H9 (cell line): ENCODE measurements around the gene DIP2C. TPM values are rescaled to one million over a fixed set of nuclear protein-coding genes. Genes with fewer than 3 reads are reported as not detected.

ENCODE experiments used
- DNase-seq: peaks from one replicate; pipeline ENCODE4 v3.0.0-alpha.2; 2017
- H2AFZ ChIP-seq: one replicate; pipeline ENCODE4 v1.6.1; 2013; ENCODE audit warnings: mild to moderate bottlenecking, low read length, control low read depth, moderate library complexity
- H2AK5ac ChIP-seq: 2 replicates; pipeline ENCODE4 v1.6.1; 2013; ENCODE audit warnings: low read length, control low read depth, mixed read lengths; ENCODE audit not compliant: insufficient read length
- H2BK120ac ChIP-seq: one replicate; pipeline ENCODE4 v1.6.1; 2013; ENCODE audit warnings: low read depth, mild to moderate bottlenecking, low read length, control low read depth, inconsistent platforms; ENCODE audit not compliant: poor library complexity, severe bottlenecking
- H2BK12ac ChIP-seq: 2 replicates; pipeline ENCODE4 v1.6.1; 2013; ENCODE audit warnings: low read length, control low read depth, mixed read lengths, low read depth; ENCODE audit not compliant: insufficient read length
- H2BK15ac ChIP-seq: 2 replicates; pipeline ENCODE4 v1.6.1; 2013; ENCODE audit warnings: low read depth, low read length, control low read depth
- H2BK20ac ChIP-seq: one replicate; pipeline ENCODE4 v1.6.1; 2013; ENCODE audit warnings: low read depth, mild to moderate bottlenecking, low read length, control low read depth, inconsistent platforms; ENCODE audit not compliant: poor library complexity, severe bottlenecking
- H2BK5ac ChIP-seq: 2 replicates; pipeline ENCODE4 v1.6.1; 2013; ENCODE audit warnings: low read length, control low read depth, mixed read lengths; ENCODE audit not compliant: insufficient read length
- H3K14ac ChIP-seq: 2 replicates; pipeline ENCODE4 v1.6.1; 2013; ENCODE audit warnings: low read length, control low read depth; ENCODE audit not compliant: insufficient read depth
- H3K18ac ChIP-seq: 2 replicates; pipeline ENCODE4 v1.6.1; 2013; ENCODE audit warnings: low read depth, mild to moderate bottlenecking, mixed read lengths, low read length, control low read depth; ENCODE audit not compliant: insufficient read length
- H3K23ac ChIP-seq: 2 replicates; pipeline ENCODE4 v1.6.1; 2013; ENCODE audit warnings: low read length, control low read depth, mixed read lengths, low read depth; ENCODE audit not compliant: insufficient read length
- H3K23me2 ChIP-seq: 2 replicates; pipeline ENCODE4 v1.6.1; 2013; ENCODE audit warnings: low read depth, mild to moderate bottlenecking, mixed read lengths, low read length, control low read depth; ENCODE audit not compliant: insufficient read length, poor library complexity, severe bottlenecking
- H3K27ac ChIP-seq: 2 replicates; pipeline ENCODE4 v1.5.1; 2013; ENCODE audit warnings: low read length, control low read depth, mixed read lengths, low read depth; ENCODE audit not compliant: insufficient read length
- H3K27me3 ChIP-seq: 2 replicates; pipeline ENCODE4 v1.6.1; 2013; ENCODE audit warnings: low read length, control low read depth, inconsistent platforms; ENCODE audit not compliant: insufficient read depth
- H3K4ac ChIP-seq: 2 replicates; pipeline ENCODE4 v1.6.1; 2013; ENCODE audit warnings: low read depth, mild to moderate bottlenecking, control low read depth, inconsistent platforms, low read length, moderate library complexity
- H3K4me1 ChIP-seq: 2 replicates; pipeline ENCODE4 v1.6.1; 2013; ENCODE audit warnings: low read length, control low read depth, inconsistent platforms; ENCODE audit not compliant: insufficient read depth
- H3K4me2 ChIP-seq: 2 replicates; pipeline ENCODE4 v1.6.1; 2013; ENCODE audit warnings: low read length, control low read depth, mixed read lengths; ENCODE audit not compliant: insufficient read length, insufficient read depth
- H3K56ac ChIP-seq: 2 replicates; pipeline ENCODE4 v1.6.1; 2013; ENCODE audit warnings: low read depth, mild to moderate bottlenecking, mixed read lengths, low read length, control low read depth; ENCODE audit not compliant: insufficient read length
- H3K79me1 ChIP-seq: 2 replicates; pipeline ENCODE4 v1.6.1; 2013; ENCODE audit warnings: low read depth, mild to moderate bottlenecking, moderate library complexity, low read length, control low read depth, inconsistent platforms; ENCODE audit not compliant: insufficient read depth, poor library complexity, severe bottlenecking
- H3K79me2 ChIP-seq: 2 replicates; pipeline ENCODE4 v1.6.1; 2013; ENCODE audit warnings: low read length, control low read depth, inconsistent platforms; ENCODE audit not compliant: insufficient read depth
- H3K9ac ChIP-seq: 2 replicates; pipeline ENCODE4 v1.6.1; 2013; ENCODE audit warnings: low read length, control low read depth, mixed read lengths; ENCODE audit not compliant: insufficient read length; ENCODE audit errors: extremely low read depth
- H3K9me3 ChIP-seq: one replicate; pipeline ENCODE4 v1.6.1; 2013; ENCODE audit warnings: low read depth, low read length, inconsistent platforms; ENCODE audit not compliant: control insufficient read depth
- H3T11ph ChIP-seq: one replicate; pipeline ENCODE4 v1.6.1; 2013; ENCODE audit warnings: mild to moderate bottlenecking, low read length, control low read depth, inconsistent platforms
- H4K20me1 ChIP-seq: one replicate; pipeline ENCODE4 v1.6.1; 2013; ENCODE audit not compliant: control insufficient read depth, insufficient read length, insufficient read depth
- H4K5ac ChIP-seq: 2 replicates; pipeline ENCODE4 v1.6.1; 2013; ENCODE audit warnings: low read depth, mild to moderate bottlenecking, mixed read lengths, low read length, control low read depth; ENCODE audit not compliant: insufficient read length
- H4K8ac ChIP-seq: replicated peaks from 2 replicates; pipeline ENCODE4 v1.6.1; 2013; ENCODE audit warnings: low read length, control low read depth, mixed read lengths, low read depth; ENCODE audit not compliant: insufficient read length
- H4K91ac ChIP-seq: 2 replicates; pipeline ENCODE4 v1.6.1; 2013; ENCODE audit warnings: low read depth, mild to moderate bottlenecking, moderate library complexity, mixed read lengths, low read length, control low read depth; ENCODE audit not compliant: insufficient read length
- H3K27ac Mint-ChIP-seq, 3 experiments: 2 replicates in 2 of 3; 3 replicates in 1 of 3; pipeline ENCODE4 v1.8.0; 2020 to 2021; ENCODE audit warnings: mixed read lengths in 3 of 3, mild to moderate bottlenecking in 1 of 3, moderate library complexity in 1 of 3
- H3K27me3 Mint-ChIP-seq: 2 replicates; pipeline ENCODE4 v1.8.0; 2021; ENCODE audit warnings: low read depth, mild to moderate bottlenecking, moderate library complexity, mixed read lengths
- H3K36me3 Mint-ChIP-seq, 3 experiments: 2 replicates in 2 of 3; 3 replicates in 1 of 3; pipeline ENCODE4 v1.8.0; 2020 to 2021; ENCODE audit warnings: low read depth in 3 of 3, mixed read lengths in 3 of 3; ENCODE audit not compliant: insufficient read depth in 1 of 3
- H3K4me1 Mint-ChIP-seq, 2 experiments: 2 replicates each; pipeline ENCODE4 v1.8.0; 2020; ENCODE audit warnings: mixed read lengths in 2 of 2
- H3K4me3 Mint-ChIP-seq, 2 experiments: 2 replicates in 1 of 2; 3 replicates in 1 of 2; pipeline ENCODE4 v1.8.0; 2020 to 2021; ENCODE audit warnings: mild to moderate bottlenecking in 2 of 2, mixed read lengths in 2 of 2, moderate library complexity in 1 of 2
- H3K9me3 Mint-ChIP-seq, 2 experiments: 2 replicates in 1 of 2; 3 replicates in 1 of 2; pipeline ENCODE4 v1.8.0; 2020; ENCODE audit warnings: mild to moderate bottlenecking in 2 of 2, mixed read lengths in 2 of 2, moderate library complexity in 1 of 2
- WGBS: extraction: QIAGEN DNeasy Blood & Tissue Kit; methylation state at CpG from one replicate; pipeline ENCODE4 v1.1.7; 2013; ENCODE audit warnings: missing lambda C conversion rate, low lambda C conversion rate, mixed read lengths; ENCODE audit not compliant: insufficient read length; ENCODE audit errors: extremely low coverage; 5-methylcytosine and 5-hydroxymethylcytosine counted together
- total RNA-seq: library from RNA; stranded (reverse); gene quantifications from 2 replicates; pipeline ENCODE4 v1.2.1, GENCODE V29; 2021
- TF ChIP-seq, protein P1 (sequence below): fragments of 200-600 bp; sonication (generic); conservative IDR thresholded peaks from 3 replicates; pipeline ENCODE4 v1.8.0; 2021; ENCODE audit warnings: antibody characterized with exemption, mild to moderate bottlenecking

DIP2C gene
- total RNA-seq, 1 experiment from 2014 or later, result 7.9 TPM

DNA sequence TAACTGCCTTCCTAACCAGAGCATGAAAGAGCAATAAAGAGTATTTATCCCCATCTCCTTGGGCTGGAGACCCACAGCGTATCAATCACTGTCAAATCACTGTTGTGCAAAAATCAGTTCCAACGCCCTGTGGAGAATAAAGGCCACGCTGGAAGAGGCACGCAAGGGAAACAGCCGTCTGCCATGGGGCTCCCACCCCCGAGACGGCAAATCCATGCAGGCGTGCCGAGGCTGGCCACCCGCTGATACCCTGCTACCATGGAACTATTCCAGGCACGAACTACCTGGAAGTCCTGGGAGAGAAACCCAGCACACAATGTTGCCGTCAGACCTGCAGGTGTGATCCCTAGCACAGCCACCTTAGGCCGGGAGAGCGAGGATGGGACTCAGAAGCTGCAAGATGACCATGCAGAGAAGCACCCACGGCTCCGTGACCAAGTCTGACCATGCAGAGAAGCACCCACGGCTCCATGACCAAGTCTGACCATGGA is 185.3 kb downstream of the DIP2C start:
- peaks cover 4% of the 10 kb centered on the region in 2 experiments for H3K4me1 Mint-ChIP-seq
- no peak overlapping the region for H3K27ac Mint-ChIP-seq
- no peak overlapping the region; a peak in 1 of 5 replicates for H3K4me3 Mint-ChIP-seq
- no CpG with 5 or more reads among the region's 17 CpGs for WGBS
- H3K56ac ChIP-seq, result no peak overlapping the region
- no peak overlapping the region for H3K23ac ChIP-seq
- H3K4me2 ChIP-seq, result no peak overlapping the region
- H3K18ac ChIP-seq, result no peak overlapping the region
- no peak overlapping the region for H3K27ac ChIP-seq
- H2BK12ac ChIP-seq, result no peak overlapping the region
- H3K23me2 ChIP-seq, result no peaks in the 10 kb centered on the region
- no peak overlapping the region for H3K4ac ChIP-seq
- H4K5ac ChIP-seq, result no peak overlapping the region
- TF ChIP-seq, protein P1, sequence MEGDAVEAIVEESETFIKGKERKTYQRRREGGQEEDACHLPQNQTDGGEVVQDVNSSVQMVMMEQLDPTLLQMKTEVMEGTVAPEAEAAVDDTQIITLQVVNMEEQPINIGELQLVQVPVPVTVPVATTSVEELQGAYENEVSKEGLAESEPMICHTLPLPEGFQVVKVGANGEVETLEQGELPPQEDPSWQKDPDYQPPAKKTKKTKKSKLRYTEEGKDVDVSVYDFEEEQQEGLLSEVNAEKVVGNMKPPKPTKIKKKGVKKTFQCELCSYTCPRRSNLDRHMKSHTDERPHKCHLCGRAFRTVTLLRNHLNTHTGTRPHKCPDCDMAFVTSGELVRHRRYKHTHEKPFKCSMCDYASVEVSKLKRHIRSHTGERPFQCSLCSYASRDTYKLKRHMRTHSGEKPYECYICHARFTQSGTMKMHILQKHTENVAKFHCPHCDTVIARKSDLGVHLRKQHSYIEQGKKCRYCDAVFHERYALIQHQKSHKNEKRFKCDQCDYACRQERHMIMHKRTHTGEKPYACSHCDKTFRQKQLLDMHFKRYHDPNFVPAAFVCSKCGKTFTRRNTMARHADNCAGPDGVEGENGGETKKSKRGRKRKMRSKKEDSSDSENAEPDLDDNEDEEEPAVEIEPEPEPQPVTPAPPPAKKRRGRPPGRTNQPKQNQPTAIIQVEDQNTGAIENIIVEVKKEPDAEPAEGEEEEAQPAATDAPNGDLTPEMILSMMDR, result no peak
- no peak overlapping the region for H2BK5ac ChIP-seq
- H2BK15ac ChIP-seq, result no peak overlapping the region
- no peak overlapping the region for H3T11ph ChIP-seq
- no peak overlapping the region for H2AK5ac ChIP-seq
- peaks cover 42% of the 10 kb centered on the region for H3K27me3 ChIP-seq
- no peaks in the 10 kb centered on the region for H4K20me1 ChIP-seq
- H3K36me3 Mint-ChIP-seq, result peaks cover 0 to 11% (median 3%) of the 10 kb centered on the region in 3 experiments; a peak in 5 of 7 replicates
- DNase-seq, result no peak
- H3K9me3 ChIP-seq, result no peaks in the 10 kb centered on the region
- H2AFZ ChIP-seq, result no peak overlapping the region
- no peak overlapping the region for H4K8ac ChIP-seq
- H3K9ac ChIP-seq, result no peak overlapping the region
- no peak overlapping the region for H2BK120ac ChIP-seq
- no peaks in the 10 kb centered on the region for H3K4me1 ChIP-seq
- peaks cover 0 to 5% of the 10 kb centered on the region in 2 experiments; a peak in 2 of 5 replicates for H3K9me3 Mint-ChIP-seq
- no peak overlapping the region; the same call in 1 of the 2 replicates for H3K14ac ChIP-seq
- H4K91ac ChIP-seq, result no peak overlapping the region
- H3K27me3 Mint-ChIP-seq, result peaks cover 99% of the 10 kb centered on the region
- no peak overlapping the region for H2BK20ac ChIP-seq
- H3K79me2 ChIP-seq, result no peaks in the 10 kb centered on the region
- H3K79me1 ChIP-seq, result no peaks in the 10 kb centered on the region
